H9 (cell line): Measurements from ENCODE around the gene FLRT2. TPM values are rescaled to one million over a fixed set of nuclear protein-coding genes. Genes with fewer than 3 reads are reported as not detected.

Experiments
- DNase-seq: peaks from one replicate; pipeline ENCODE4 v3.0.0-alpha.2; 2017
- H2AFZ ChIP-seq: one replicate; pipeline ENCODE4 v1.6.1; 2013; ENCODE audit warnings: mild to moderate bottlenecking, low read length, control low read depth, moderate library complexity
- H2AK5ac ChIP-seq: 2 replicates; pipeline ENCODE4 v1.6.1; 2013; ENCODE audit warnings: low read length, control low read depth, mixed read lengths; ENCODE audit not compliant: insufficient read length
- H2BK120ac ChIP-seq: one replicate; pipeline ENCODE4 v1.6.1; 2013; ENCODE audit warnings: low read depth, mild to moderate bottlenecking, low read length, control low read depth, inconsistent platforms; ENCODE audit not compliant: poor library complexity, severe bottlenecking
- H2BK12ac ChIP-seq: 2 replicates; pipeline ENCODE4 v1.6.1; 2013; ENCODE audit warnings: low read length, control low read depth, mixed read lengths, low read depth; ENCODE audit not compliant: insufficient read length
- H2BK15ac ChIP-seq: 2 replicates; pipeline ENCODE4 v1.6.1; 2013; ENCODE audit warnings: low read depth, low read length, control low read depth
- H2BK20ac ChIP-seq: one replicate; pipeline ENCODE4 v1.6.1; 2013; ENCODE audit warnings: low read depth, mild to moderate bottlenecking, low read length, control low read depth, inconsistent platforms; ENCODE audit not compliant: poor library complexity, severe bottlenecking
- H2BK5ac ChIP-seq: 2 replicates; pipeline ENCODE4 v1.6.1; 2013; ENCODE audit warnings: low read length, control low read depth, mixed read lengths; ENCODE audit not compliant: insufficient read length
- H3K14ac ChIP-seq: 2 replicates; pipeline ENCODE4 v1.6.1; 2013; ENCODE audit warnings: low read length, control low read depth; ENCODE audit not compliant: insufficient read depth
- H3K18ac ChIP-seq: 2 replicates; pipeline ENCODE4 v1.6.1; 2013; ENCODE audit warnings: low read depth, mild to moderate bottlenecking, mixed read lengths, low read length, control low read depth; ENCODE audit not compliant: insufficient read length
- H3K23ac ChIP-seq: 2 replicates; pipeline ENCODE4 v1.6.1; 2013; ENCODE audit warnings: low read length, control low read depth, mixed read lengths, low read depth; ENCODE audit not compliant: insufficient read length
- H3K23me2 ChIP-seq: 2 replicates; pipeline ENCODE4 v1.6.1; 2013; ENCODE audit warnings: low read depth, mild to moderate bottlenecking, mixed read lengths, low read length, control low read depth; ENCODE audit not compliant: insufficient read length, poor library complexity, severe bottlenecking
- H3K27ac ChIP-seq: 2 replicates; pipeline ENCODE4 v1.5.1; 2013; ENCODE audit warnings: low read length, control low read depth, mixed read lengths, low read depth; ENCODE audit not compliant: insufficient read length
- H3K27me3 ChIP-seq: 2 replicates; pipeline ENCODE4 v1.6.1; 2013; ENCODE audit warnings: low read length, control low read depth, inconsistent platforms; ENCODE audit not compliant: insufficient read depth
- H3K4ac ChIP-seq: 2 replicates; pipeline ENCODE4 v1.6.1; 2013; ENCODE audit warnings: low read depth, mild to moderate bottlenecking, control low read depth, inconsistent platforms, low read length, moderate library complexity
- H3K4me1 ChIP-seq: 2 replicates; pipeline ENCODE4 v1.6.1; 2013; ENCODE audit warnings: low read length, control low read depth, inconsistent platforms; ENCODE audit not compliant: insufficient read depth
- H3K4me2 ChIP-seq: 2 replicates; pipeline ENCODE4 v1.6.1; 2013; ENCODE audit warnings: low read length, control low read depth, mixed read lengths; ENCODE audit not compliant: insufficient read length, insufficient read depth
- H3K56ac ChIP-seq: 2 replicates; pipeline ENCODE4 v1.6.1; 2013; ENCODE audit warnings: low read depth, mild to moderate bottlenecking, mixed read lengths, low read length, control low read depth; ENCODE audit not compliant: insufficient read length
- H3K79me1 ChIP-seq: 2 replicates; pipeline ENCODE4 v1.6.1; 2013; ENCODE audit warnings: low read depth, mild to moderate bottlenecking, moderate library complexity, low read length, control low read depth, inconsistent platforms; ENCODE audit not compliant: insufficient read depth, poor library complexity, severe bottlenecking
- H3K79me2 ChIP-seq: 2 replicates; pipeline ENCODE4 v1.6.1; 2013; ENCODE audit warnings: low read length, control low read depth, inconsistent platforms; ENCODE audit not compliant: insufficient read depth
- H3K9ac ChIP-seq: 2 replicates; pipeline ENCODE4 v1.6.1; 2013; ENCODE audit warnings: low read length, control low read depth, mixed read lengths; ENCODE audit not compliant: insufficient read length; ENCODE audit errors: extremely low read depth
- H3K9me3 ChIP-seq: one replicate; pipeline ENCODE4 v1.6.1; 2013; ENCODE audit warnings: low read depth, low read length, inconsistent platforms; ENCODE audit not compliant: control insufficient read depth
- H3T11ph ChIP-seq: one replicate; pipeline ENCODE4 v1.6.1; 2013; ENCODE audit warnings: mild to moderate bottlenecking, low read length, control low read depth, inconsistent platforms
- H4K20me1 ChIP-seq: one replicate; pipeline ENCODE4 v1.6.1; 2013; ENCODE audit not compliant: control insufficient read depth, insufficient read length, insufficient read depth
- H4K5ac ChIP-seq: 2 replicates; pipeline ENCODE4 v1.6.1; 2013; ENCODE audit warnings: low read depth, mild to moderate bottlenecking, mixed read lengths, low read length, control low read depth; ENCODE audit not compliant: insufficient read length
- H4K8ac ChIP-seq: replicated peaks from 2 replicates; pipeline ENCODE4 v1.6.1; 2013; ENCODE audit warnings: low read length, control low read depth, mixed read lengths, low read depth; ENCODE audit not compliant: insufficient read length
- H4K91ac ChIP-seq: 2 replicates; pipeline ENCODE4 v1.6.1; 2013; ENCODE audit warnings: low read depth, mild to moderate bottlenecking, moderate library complexity, mixed read lengths, low read length, control low read depth; ENCODE audit not compliant: insufficient read length
- H3K27ac Mint-ChIP-seq, 3 experiments: 2 replicates in 2 of 3; 3 replicates in 1 of 3; pipeline ENCODE4 v1.8.0; 2020 to 2021; ENCODE audit warnings: mixed read lengths in 3 of 3, mild to moderate bottlenecking in 1 of 3, moderate library complexity in 1 of 3
- H3K27me3 Mint-ChIP-seq: 2 replicates; pipeline ENCODE4 v1.8.0; 2021; ENCODE audit warnings: low read depth, mild to moderate bottlenecking, moderate library complexity, mixed read lengths
- H3K36me3 Mint-ChIP-seq, 3 experiments: 2 replicates in 2 of 3; 3 replicates in 1 of 3; pipeline ENCODE4 v1.8.0; 2020 to 2021; ENCODE audit warnings: low read depth in 3 of 3, mixed read lengths in 3 of 3; ENCODE audit not compliant: insufficient read depth in 1 of 3
- H3K4me1 Mint-ChIP-seq, 2 experiments: 2 replicates each; pipeline ENCODE4 v1.8.0; 2020; ENCODE audit warnings: mixed read lengths in 2 of 2
- H3K4me3 Mint-ChIP-seq, 2 experiments: 2 replicates in 1 of 2; 3 replicates in 1 of 2; pipeline ENCODE4 v1.8.0; 2020 to 2021; ENCODE audit warnings: mild to moderate bottlenecking in 2 of 2, mixed read lengths in 2 of 2, moderate library complexity in 1 of 2
- H3K9me3 Mint-ChIP-seq, 2 experiments: 2 replicates in 1 of 2; 3 replicates in 1 of 2; pipeline ENCODE4 v1.8.0; 2020; ENCODE audit warnings: mild to moderate bottlenecking in 2 of 2, mixed read lengths in 2 of 2, moderate library complexity in 1 of 2
- WGBS: extraction: QIAGEN DNeasy Blood & Tissue Kit; methylation state at CpG from one replicate; pipeline ENCODE4 v1.1.7; 2013; ENCODE audit warnings: missing lambda C conversion rate, low lambda C conversion rate, mixed read lengths; ENCODE audit not compliant: insufficient read length; ENCODE audit errors: extremely low coverage; 5-methylcytosine and 5-hydroxymethylcytosine counted together
- total RNA-seq: library from RNA; stranded (reverse); gene quantifications from 2 replicates; pipeline ENCODE4 v1.2.1, GENCODE V29; 2021
- TF ChIP-seq, protein P1 (sequence below): fragments of 200-600 bp; sonication (generic); conservative IDR thresholded peaks from 3 replicates; pipeline ENCODE4 v1.8.0; 2021; ENCODE audit warnings: antibody characterized with exemption, mild to moderate bottlenecking

The FLRT2 gene
- total RNA-seq, 1 experiment from 2014 or later = 3.3 TPM

DNA sequence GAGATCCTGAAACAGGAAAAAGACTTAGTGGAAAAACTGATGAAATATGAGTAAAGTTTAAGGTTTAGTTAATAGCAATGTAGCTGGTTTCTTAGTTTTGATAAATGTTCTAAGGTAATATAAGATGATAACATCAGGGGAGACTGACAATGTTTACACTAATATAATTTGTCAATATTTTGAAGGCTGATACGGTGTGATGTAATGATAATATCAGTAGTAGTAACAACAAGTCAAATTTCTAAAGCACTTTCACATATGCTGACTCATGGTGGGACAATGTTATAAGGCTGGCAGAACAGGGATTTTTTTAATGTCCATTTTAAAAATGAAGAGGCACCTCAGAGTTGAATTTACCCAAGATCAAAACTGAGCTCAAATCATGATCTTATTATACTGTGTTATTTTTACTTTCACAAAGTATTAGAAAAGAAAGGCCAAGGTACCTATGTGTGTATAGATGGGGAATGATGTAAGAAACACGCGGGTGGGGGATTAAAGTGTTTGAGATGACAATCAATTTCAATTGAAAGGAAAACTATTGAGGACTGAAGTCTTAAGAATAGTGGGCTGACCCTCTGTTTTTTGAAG is 2.4 kb upstream of the FLRT2 start:
- Histone ChIP-seq H2BK5ac (no peak overlapping the region), H3K9me3 (no peaks in the 10 kb centered on the region), H3K23ac (no peak overlapping the region), H3K56ac (no peak overlapping the region), H4K5ac (no peak overlapping the region), H2BK15ac (no peak overlapping the region), H3K4me2 (no peak overlapping the region), H3T11ph (no peak overlapping the region), H2BK20ac (no peak overlapping the region), H2BK120ac (no peak overlapping the region), H4K8ac (no peak overlapping the region), H4K20me1 (no peaks in the 10 kb centered on the region), H3K27me3 (peaks cover 37% of the 10 kb centered on the region), H3K4me1 (no peaks in the 10 kb centered on the region), H3K27ac (no peak overlapping the region), H3K79me1 (no peaks in the 10 kb centered on the region), H3K23me2 (peaks cover 39% of the 10 kb centered on the region), H3K79me2 (no peaks in the 10 kb centered on the region), H3K4ac (no peak overlapping the region), H2AFZ (no peak overlapping the region), H3K9ac (no peak overlapping the region), H2AK5ac (no peak overlapping the region), H4K91ac (no peak overlapping the region), H3K14ac (no peak overlapping the region), H2BK12ac (no peak overlapping the region), H3K18ac (no peak overlapping the region)
- peaks cover 2 to 5% of the 10 kb centered on the region in 2 experiments; a peak in 2 of 5 replicates for H3K9me3 Mint-ChIP-seq
- WGBS = no CpG with 5 or more reads among the region's 3 CpGs
- TF ChIP-seq, protein P1, sequence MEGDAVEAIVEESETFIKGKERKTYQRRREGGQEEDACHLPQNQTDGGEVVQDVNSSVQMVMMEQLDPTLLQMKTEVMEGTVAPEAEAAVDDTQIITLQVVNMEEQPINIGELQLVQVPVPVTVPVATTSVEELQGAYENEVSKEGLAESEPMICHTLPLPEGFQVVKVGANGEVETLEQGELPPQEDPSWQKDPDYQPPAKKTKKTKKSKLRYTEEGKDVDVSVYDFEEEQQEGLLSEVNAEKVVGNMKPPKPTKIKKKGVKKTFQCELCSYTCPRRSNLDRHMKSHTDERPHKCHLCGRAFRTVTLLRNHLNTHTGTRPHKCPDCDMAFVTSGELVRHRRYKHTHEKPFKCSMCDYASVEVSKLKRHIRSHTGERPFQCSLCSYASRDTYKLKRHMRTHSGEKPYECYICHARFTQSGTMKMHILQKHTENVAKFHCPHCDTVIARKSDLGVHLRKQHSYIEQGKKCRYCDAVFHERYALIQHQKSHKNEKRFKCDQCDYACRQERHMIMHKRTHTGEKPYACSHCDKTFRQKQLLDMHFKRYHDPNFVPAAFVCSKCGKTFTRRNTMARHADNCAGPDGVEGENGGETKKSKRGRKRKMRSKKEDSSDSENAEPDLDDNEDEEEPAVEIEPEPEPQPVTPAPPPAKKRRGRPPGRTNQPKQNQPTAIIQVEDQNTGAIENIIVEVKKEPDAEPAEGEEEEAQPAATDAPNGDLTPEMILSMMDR = no peak
- peaks cover 53% of the 10 kb centered on the region for H3K27me3 Mint-ChIP-seq
- no peaks in the 10 kb centered on the region for H3K36me3 Mint-ChIP-seq
- H3K4me3 Mint-ChIP-seq = no peak overlapping the region
- no peak for DNase-seq
- peaks cover 39 to 51% of the 10 kb centered on the region in 2 experiments for H3K4me1 Mint-ChIP-seq
- no peak overlapping the region for H3K27ac Mint-ChIP-seq
